ENCODE results near the gene SBF1.
"Not testable (repeated sequence)": the region's sequence is repeated elsewhere in the genome, so short reads cannot be mapped to it uniquely, and the experiment has no call there.

SBF1 gene

DNA sequence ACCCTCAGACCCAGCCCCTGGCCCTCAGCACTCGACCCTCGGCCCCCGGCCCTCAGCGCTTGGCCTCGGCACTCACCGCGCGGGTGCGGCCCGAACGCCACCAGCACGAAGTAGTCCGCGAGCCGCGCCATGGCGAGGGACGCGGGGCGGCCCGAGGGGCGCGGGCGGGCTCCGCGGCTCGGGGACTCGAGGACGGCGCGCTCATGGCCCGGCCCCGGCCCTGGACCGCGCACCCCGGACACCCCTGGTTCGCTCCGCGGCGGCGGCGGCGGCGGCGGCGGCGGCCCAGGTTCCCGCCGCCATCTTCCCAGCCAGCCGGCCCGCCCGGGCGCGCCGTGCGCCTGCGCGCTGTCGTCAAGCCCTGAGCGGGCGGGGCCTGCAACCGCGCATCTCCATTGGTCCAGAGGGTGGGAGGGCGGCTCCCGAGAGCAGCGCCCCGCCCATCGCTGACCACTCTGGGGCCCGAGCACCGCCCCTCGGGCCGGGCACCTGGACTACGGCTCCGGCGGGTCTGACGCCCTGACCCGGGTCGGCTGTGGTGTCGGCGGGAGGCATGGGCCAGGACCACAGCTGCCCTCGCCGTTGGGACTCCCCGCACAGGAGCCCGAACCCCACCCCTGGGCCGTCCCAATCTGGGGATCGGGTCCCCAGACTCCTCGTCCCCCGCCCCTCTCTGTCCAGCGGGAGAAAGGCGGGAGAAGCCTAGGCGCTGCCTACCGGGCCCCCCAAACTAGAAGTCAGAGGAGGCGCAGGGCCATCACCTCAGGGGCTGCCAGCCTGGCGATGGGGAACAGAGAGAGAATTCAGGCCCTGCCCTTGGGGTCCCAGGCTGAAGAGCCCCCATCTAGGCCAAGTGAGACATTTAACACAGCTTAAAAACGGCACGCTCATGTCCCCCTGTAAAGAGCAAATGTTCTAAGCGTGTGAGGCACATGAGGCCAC is at the start of gene SBF1:
TSS of gene SBF1 (minus strand) at position 326 of the 942 bp plus-strand sequence. CDS start at position 131, 195 bp downstream.
- intact Hi-C loops (cut with DNase I) = no loop called here
- peak; percentile 85 to 99 (median 93) for DNase-seq

- peak in 2 of 10 donors; percentile 68 to 75 for DNase-seq
- intact Hi-C loops (cut with DNase I) = loop anchor here (2.0 kb wide), 1 partner anchor 15 kb away; the partner anchor contains the start of gene NCAPH2
Measured at GRCh38 chr22:50523806-50524675, 49.2 kb upstream of the SBF1 start.

DNA sequence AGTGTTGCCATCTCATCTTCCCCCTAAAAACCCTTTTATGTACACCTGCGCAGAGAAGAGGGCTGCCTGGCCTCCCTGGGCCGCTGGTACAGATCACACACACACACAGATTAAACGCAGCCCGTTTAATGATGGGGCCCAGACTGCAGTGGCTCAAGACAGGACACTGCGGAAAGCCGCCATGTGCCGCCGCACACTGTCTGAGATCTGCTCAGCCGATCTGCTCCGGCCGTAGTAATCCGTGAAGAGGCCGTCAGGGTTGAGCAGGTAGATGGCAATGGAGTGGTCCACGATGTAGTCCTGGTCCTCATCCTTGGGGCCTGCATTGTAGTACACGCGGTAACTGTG is 48.6 kb upstream of the SBF1 start:
- intact Hi-C loops (cut with DNase I) = no loop called here
- peak in 1 of 10 donors; percentile 82 for DNase-seq

- peak in 1 of 10 donors; percentile 82 for DNase-seq
- intact Hi-C loops (cut with DNase I) = no loop called here
Measured at GRCh38 chr22:50522806-50523438, 48.1 kb upstream of the SBF1 start.

DNA sequence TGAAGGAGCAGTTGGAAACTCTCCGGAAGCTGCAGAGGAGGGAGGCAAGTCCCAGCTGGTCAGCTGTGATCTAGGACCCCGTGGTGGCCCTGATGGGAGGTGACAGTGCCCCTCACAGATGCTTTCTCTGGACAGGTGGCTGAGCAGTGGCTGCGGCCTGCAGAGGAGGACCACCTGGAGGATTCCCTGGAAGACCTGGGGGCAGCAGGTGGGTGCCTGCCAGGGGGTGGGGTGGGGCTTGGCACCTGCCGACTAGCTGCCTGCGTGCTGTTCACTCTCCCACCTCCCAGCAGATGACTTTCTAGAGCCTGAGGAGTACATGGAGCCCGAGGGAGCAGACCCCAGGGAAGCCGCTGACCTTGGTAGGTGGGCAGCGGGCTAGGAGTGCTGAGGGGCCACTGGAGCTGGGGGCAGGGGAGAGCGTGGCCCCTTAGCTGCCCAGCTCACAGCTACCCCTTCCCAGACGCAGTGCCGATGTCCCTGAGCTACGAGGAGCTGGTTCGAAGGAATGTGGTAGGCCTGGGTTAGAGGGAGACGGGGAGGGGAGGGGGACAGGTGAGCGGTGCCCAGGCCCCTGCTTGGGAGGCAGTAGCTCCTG is 47.5 kb upstream of the SBF1 start:
- DNase-seq = no peak
- intact Hi-C loops (cut with DNase I) = no loop called here

- DNase-seq = no peak
- intact Hi-C loops (cut with DNase I) = no loop called here
Measured at GRCh38 chr22:50521710-50522109, 46.9 kb upstream of the SBF1 start.

GRCh38 chr22:50520826-50521453 is 46.1 kb upstream of the SBF1 start:
- intact Hi-C loops (cut with DNase I) = no loop called here
- peak in 1 of 10 donors; percentile 80 for DNase-seq

GRCh38 chr22:50520184-50520583 is 45.3 kb upstream of the SBF1 start:
- intact Hi-C loops (cut with DNase I); DNase-seq: not testable (repeated sequence)

- intact Hi-C loops (cut with DNase I) = no loop called here
- no peak for DNase-seq
Measured at GRCh38 chr22:50519151-50519550, 44.3 kb upstream of the SBF1 start.

DNA sequence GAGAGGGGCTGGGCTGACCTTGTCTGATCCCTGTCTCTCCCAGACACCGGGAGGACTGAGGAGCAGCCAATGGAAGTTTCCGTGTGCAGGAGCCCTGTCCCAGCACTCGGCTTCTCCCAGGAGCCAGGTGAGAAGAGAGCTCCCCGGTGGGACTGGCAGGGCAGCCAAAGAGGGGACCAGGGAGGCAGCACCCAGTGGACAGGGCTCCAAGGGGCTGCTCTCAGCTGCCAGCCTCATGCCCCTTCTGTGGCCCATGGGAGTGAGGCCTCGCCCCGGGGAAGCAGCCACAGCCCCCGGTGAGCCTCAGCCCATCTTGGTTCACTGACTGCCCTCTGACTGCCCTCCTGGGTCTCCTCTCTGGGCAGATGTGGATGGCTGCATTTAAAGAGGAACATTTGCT is 43.8 kb upstream of the SBF1 start:
- intact Hi-C loops (cut with DNase I) = no loop called here
- DNase-seq = no peak

- no peak for DNase-seq
- intact Hi-C loops (cut with DNase I) = no loop called here
Measured at GRCh38 chr22:50517495-50518260, 42.8 kb upstream of the SBF1 start.

- intact Hi-C loops (cut with DNase I) = no loop called here
- no peak for DNase-seq
Measured at GRCh38 chr22:50516891-50517290, 42.1 kb upstream of the SBF1 start.

DNA sequence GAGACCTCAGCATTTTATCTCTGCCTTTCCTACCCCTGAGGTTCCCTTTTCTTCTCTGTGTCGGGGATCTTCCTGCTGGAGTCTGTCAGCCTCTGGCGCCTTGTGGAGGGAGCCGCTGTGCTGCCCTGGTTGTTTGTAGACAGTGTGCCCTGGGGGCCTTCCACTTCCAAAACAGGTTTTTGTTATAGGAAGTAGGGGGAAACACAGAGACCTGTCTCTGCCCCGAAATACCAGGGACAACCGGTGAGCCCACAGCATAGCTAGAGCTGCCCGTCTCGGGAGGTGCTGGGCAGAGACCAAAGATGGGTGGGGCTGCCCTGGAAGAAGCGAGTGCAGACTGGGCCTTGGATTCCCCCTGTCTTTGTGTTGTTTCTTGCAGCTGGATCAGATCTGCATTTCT is 41.2 kb upstream of the SBF1 start:
- DNase-seq = no peak
- intact Hi-C loops (cut with DNase I) = no loop called here

- intact Hi-C loops (cut with DNase I) = no loop called here
Measured at GRCh38 chr22:50513175-50513574, 38.3 kb upstream of the SBF1 start.

GRCh38 chr22:50508897-50509296 is 34.1 kb upstream of the SBF1 start:
- no peak for DNase-seq
- intact Hi-C loops (cut with DNase I) = loop anchor here (2.0 to 10.0 kb wide), 3 partner anchors 16 to 264 kb away; partner anchors contain the start of genes PPP6R2, SCO2 and TUBGCP6

More at GRCh38 chr22:50513175-50513574, 38.3 kb upstream of the SBF1 start:
- DNase-seq = no peak

DNA sequence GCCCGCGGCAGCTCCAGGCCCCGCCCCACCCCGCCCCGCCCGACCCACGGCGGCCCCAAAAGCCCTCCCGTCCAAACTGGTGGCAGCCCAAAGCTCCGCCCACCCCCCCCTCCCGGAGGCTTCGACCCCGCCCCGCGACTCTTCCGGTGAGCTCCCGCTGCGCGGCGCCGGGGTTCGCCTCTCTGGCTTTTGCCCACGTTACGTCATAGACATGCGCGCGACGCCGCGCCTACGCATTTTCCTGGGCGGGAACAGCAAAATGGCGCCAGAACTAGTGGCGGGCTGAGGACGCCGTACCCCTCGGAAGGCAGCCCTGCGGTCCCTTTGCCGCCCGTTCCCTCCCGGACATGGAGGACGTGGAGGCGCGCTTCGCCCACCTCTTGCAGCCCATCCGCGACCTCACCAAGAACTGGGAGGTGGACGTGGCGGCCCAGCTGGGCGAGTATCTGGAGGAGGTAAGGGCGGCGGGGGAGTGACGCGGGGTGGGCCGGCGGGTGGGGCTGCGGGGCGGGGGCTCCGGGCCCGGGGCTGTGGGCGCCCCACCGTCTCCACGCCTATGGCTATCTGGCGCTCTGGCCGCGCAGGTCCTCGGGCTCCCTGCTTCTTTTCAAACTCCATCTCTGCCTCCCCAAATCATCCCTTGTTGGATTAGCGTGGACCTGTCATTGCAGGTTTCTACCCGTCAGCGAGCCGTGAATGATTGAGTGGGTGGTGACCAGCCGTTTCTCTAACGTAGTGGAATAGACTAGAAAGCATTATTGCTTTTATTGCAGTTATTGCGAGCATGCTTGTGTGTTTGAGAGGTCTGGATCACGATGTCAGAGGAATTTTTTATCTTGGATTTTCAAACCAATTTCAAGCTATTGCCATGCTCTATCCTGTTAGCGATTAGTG is 33.4 kb upstream of the SBF1 start, which contains the start of gene NCAPH2:
TSS of gene NCAPH2 (plus strand) at position 234 of the 894 bp plus-strand sequence. CDS start at position 348, 114 bp downstream.
- peak; percentile 93 to 99 (median 96) for DNase-seq
- intact Hi-C loops (cut with DNase I) = loop anchor here (2.0 to 10.0 kb wide), 3 partner anchors 17 to 263 kb away; partner anchors contain the start of genes PPP6R2, SCO2 and TUBGCP6

DNA sequence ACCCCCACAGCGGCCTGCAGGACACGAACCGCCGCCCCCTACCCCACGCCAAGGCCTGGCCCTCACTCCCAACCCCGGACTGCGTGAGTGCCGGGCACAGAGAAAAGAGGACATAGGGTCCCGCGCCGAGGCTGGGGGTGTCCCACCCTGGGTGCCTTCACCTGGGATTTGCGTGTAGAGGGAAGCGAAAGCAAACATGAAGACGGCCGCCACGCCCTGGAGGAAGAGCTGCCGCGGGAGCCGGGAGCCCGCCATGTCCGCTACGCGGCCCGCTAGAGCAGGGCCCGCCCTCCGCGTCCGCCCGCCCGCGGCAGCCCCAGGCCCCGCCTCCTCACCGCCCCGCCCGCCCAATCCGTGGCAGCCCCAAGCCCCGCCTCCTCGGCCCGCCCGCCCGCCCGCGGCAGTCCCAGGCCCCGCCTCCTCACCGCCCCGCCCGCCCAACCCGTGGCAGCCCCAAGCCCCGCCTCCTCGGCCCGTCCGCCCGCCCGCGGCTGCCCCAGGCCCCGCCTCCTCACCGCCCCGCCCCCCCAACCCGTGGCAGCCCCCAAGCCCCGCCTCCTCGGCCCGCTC is 32.7 kb upstream of the SBF1 start, which contains the start of gene LMF2:
TSS of gene LMF2 (minus strand) at position 282 of the 570 bp plus-strand sequence. CDS start at position 255, 27 bp downstream.
- intact Hi-C loops (cut with DNase I) = loop anchor here (10.0 kb wide), 2 partner anchors 163 to 263 kb away; partner anchors contain the start of genes PPP6R2 and TUBGCP6
- peak; percentile 80 to 99 (median 88) for DNase-seq
